HepG2 (cell line): ENCODE data around the gene CADPS2. TPM values are rescaled to one million over a fixed set of nuclear protein-coding genes. Genes with fewer than 3 reads are reported as not detected.

ENCODE experiments used
- IRX3 ChIP-seq: sonication (generic); formaldehyde crosslinking; IDR thresholded peaks from 2 replicates; pipeline ENCODE4 v1.8.1; 2023; ENCODE audit warnings: mild to moderate bottlenecking, low read depth, missing genetic modification reagents, borderline replicate concordance
- NFAT5 ChIP-seq: sonication (generic); formaldehyde crosslinking; IDR thresholded peaks from 2 replicates; pipeline ENCODE4 v1.4.0; 2020; ENCODE audit warnings: missing genetic modification reagents
- NFIC ChIP-seq: IDR thresholded peaks from 2 replicates; pipeline ENCODE4 v1.6.1; 2012; ENCODE audit warnings: mild to moderate bottlenecking, low read length, inconsistent platforms
- NFYC ChIP-seq: IDR thresholded peaks from 2 replicates; pipeline ENCODE4 v1.6.1; 2016; ENCODE audit warnings: missing genetic modification reagents, missing compliant biosample characterization
- NR2F1 ChIP-seq, 2 experiments: fragments of 450-650 bp in 1 of 2; formaldehyde crosslinking in 1 of 2; IDR thresholded peaks; 2 replicates each; pipeline versions ENCODE4 v1.5.0 to v1.6.1; 2016 to 2020; ENCODE audit warnings: mild to moderate bottlenecking in 1 of 2, missing compliant biosample characterization in 1 of 2, missing genetic modification reagents in 1 of 2, moderate library complexity in 1 of 2
- PAXIP1 ChIP-seq: sonication (generic); formaldehyde crosslinking; conservative IDR thresholded peaks from 2 replicates; pipeline ENCODE4 v1.4.0; 2020; ENCODE audit warnings: mild to moderate bottlenecking, missing genetic modification reagents, moderate library complexity
- PRDM10 ChIP-seq: sonication (generic); formaldehyde crosslinking; IDR thresholded peaks from 2 replicates; pipeline ENCODE4 v1.4.0; 2020; ENCODE audit warnings: low read depth, missing genetic modification reagents
- RXRB ChIP-seq: IDR thresholded peaks from 2 replicates; pipeline ENCODE4 v1.6.1; 2016; ENCODE audit warnings: borderline replicate concordance, missing genetic modification reagents, missing compliant biosample characterization
- SMAD3 ChIP-seq: sonication (generic); formaldehyde crosslinking; IDR thresholded peaks from 2 replicates; pipeline ENCODE4 v1.4.0; 2020; ENCODE audit warnings: missing genetic modification reagents
- TBL1XR1 ChIP-seq: fragments of 150-350 bp; IDR thresholded peaks from 2 replicates; pipeline ENCODE4 v1.6.1; 2014; ENCODE audit warnings: borderline replicate concordance, low read length; ENCODE audit not compliant: partially characterized antibody
- THAP11 ChIP-seq: IDR thresholded peaks from 2 replicates; pipeline ENCODE4 v1.6.1; 2016; ENCODE audit warnings: missing biosample characterization, missing genetic modification reagents
- TSC22D2 ChIP-seq: sonication (generic); formaldehyde crosslinking; IDR thresholded peaks from 2 replicates; pipeline ENCODE4 v1.5.1; 2020; ENCODE audit warnings: missing genetic modification reagents, mild to moderate bottlenecking, borderline replicate concordance
- U2AF2 ChIP-seq: fragments of 200-400 bp; formaldehyde crosslinking; IDR thresholded peaks from 2 replicates; pipeline ENCODE4 v1.6.1; 2017; ENCODE audit warnings: low read depth, mild to moderate bottlenecking, low read length
- YEATS2 ChIP-seq: sonication (generic); formaldehyde crosslinking; IDR thresholded peaks from 2 replicates; pipeline ENCODE4 v1.4.0; 2020; ENCODE audit warnings: missing genetic modification reagents, borderline replicate concordance
- ZNF17 ChIP-seq: sonication (generic); formaldehyde crosslinking; IDR thresholded peaks from 2 replicates; pipeline ENCODE4 v1.5.0; 2020; ENCODE audit warnings: mild to moderate bottlenecking, missing genetic modification reagents
- ZNF282 ChIP-seq: fragments of 450-650 bp; IDR thresholded peaks from 2 replicates; pipeline ENCODE4 v1.6.1; 2018; ENCODE audit not compliant: partially characterized antibody
- ZNF7 ChIP-seq: IDR thresholded peaks from 2 replicates; pipeline ENCODE4 v1.6.1; 2016; ENCODE audit warnings: missing biosample characterization, missing genetic modification reagents
- ZNF776 ChIP-seq: sonication (generic); formaldehyde crosslinking; IDR thresholded peaks from 2 replicates; pipeline ENCODE4 v1.4.0; 2020; ENCODE audit warnings: mild to moderate bottlenecking, missing genetic modification reagents
- ZSCAN31 ChIP-seq: sonication (generic); formaldehyde crosslinking; IDR thresholded peaks from 2 replicates; pipeline ENCODE4 v1.5.0; 2020; ENCODE audit warnings: low read depth, mild to moderate bottlenecking, missing genetic modification reagents
- polyA plus RNA-seq, 8 experiments: library from polyadenylated mRNA; depleted of rRNA in 3 of 8; stranded (reverse) in 7 of 8; unstranded in 1 of 8; fragments of >200 nt; fragmentation: Illumina TruSeq in 4 of 8; extraction: Trizol in 4 of 8; gene quantifications; 2 replicates each; pipeline versions ENCODE4 v1.2.1 to v1.2.3, GENCODE V29; 2011 to 2016; ENCODE audit warnings: low read depth in 4 of 8, missing spikeins in 1 of 8, mixed read lengths in 1 of 8; ENCODE audit not compliant: insufficient read depth in 1 of 8
- total RNA-seq, 5 experiments: library from RNA; depleted of rRNA; stranded (reverse); fragments of >200 nt; fragmentation: Illumina TruSeq; extraction: Trizol; gene quantifications; 2 replicates each; pipeline ENCODE4 v1.2.3, GENCODE V29; 2016; ENCODE audit warnings: low read depth in 1 of 5

CADPS2 gene
- total and polyA plus RNA-seq, 2 of the 13 experiments (the other 11 are each of a cell fraction or from before 2014, with no cell fraction given): 17.6 to 43.8 TPM

- no peak for TF ChIP-seq IRX3 (CRISPR knock-in tag)
- no peak for TF ChIP-seq ZNF7
- no peak for TF ChIP-seq ZNF776 (CRISPR knock-in tag)
- TF ChIP-seq SMAD3 (CRISPR knock-in tag): 0 out of 2 replicates have a peak, but pooled peaks have one; percentile 12
- TF ChIP-seq RXRB: no peak
- TF ChIP-seq ZNF17 (CRISPR knock-in tag): no peak
- TF ChIP-seq NFYC: no peak
- TF ChIP-seq TBL1XR1: no peak
- TF ChIP-seq NFAT5 (CRISPR knock-in tag): no peak
- no peak for TF ChIP-seq PRDM10 (CRISPR knock-in tag)
- TF ChIP-seq TSC22D2 (CRISPR knock-in tag): no peak
- TF ChIP-seq ZNF282: no peak
- no peak for TF ChIP-seq ZSCAN31 (CRISPR knock-in tag)
- TF ChIP-seq THAP11 (CRISPR knock-in tag): no peak
- TF ChIP-seq U2AF2: no peak
- no peak for TF ChIP-seq PAXIP1
- no peak for TF ChIP-seq NR2F1 (CRISPR knock-in tag; IDR thresholded peaks at IDR 0.05)
- TF ChIP-seq NFIC: no peak
- no peak for TF ChIP-seq YEATS2 (CRISPR knock-in tag)
Measured at GRCh38 chr7:122887198-122887597, 938 bp upstream of the CADPS2 start (continued).
